ENCODE results near the gene USP17L11. TPM values are rescaled to one million over a fixed set of nuclear protein-coding genes. Genes with fewer than 3 reads are reported as not detected.
"Not testable (repeated sequence)": the region's sequence is repeated elsewhere in the genome, so short reads cannot be mapped to it uniquely, and the experiment has no call there.

The USP17L11 gene, protein sequence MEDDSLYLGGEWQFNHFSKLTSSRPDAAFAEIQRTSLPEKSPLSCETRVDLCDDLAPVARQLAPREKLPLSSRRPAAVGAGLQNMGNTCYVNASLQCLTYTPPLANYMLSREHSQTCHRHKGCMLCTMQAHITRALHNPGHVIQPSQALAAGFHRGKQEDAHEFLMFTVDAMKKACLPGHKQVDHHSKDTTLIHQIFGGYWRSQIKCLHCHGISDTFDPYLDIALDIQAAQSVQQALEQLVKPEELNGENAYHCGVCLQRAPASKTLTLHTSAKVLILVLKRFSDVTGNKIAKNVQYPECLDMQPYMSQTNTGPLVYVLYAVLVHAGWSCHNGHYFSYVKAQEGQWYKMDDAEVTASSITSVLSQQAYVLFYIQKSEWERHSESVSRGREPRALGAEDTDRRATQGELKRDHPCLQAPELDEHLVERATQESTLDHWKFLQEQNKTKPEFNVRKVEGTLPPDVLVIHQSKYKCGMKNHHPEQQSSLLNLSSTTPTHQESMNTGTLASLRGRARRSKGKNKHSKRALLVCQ
- total RNA-seq: not detected

DNA sequence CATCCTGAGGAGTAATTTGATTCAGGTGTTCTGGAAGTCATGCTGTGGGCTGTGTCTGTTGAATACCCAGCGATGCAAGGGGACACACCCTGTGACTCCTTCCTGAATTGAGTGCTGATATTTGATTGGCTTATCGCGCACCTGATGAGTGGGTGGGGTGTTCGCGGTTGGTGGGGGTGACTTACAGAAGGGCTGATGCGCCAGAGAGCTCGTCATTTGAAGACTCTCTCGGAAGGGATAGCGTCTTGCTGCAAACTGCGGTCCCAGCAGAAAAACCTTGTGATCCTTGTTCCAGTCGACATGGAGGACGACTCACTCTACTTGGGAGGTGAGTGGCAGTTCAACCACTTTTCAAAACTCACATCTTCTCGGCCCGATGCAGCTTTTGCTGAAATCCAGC is at the start of gene USP17L11:
Gene USP17L11 (plus strand): TSS at position 301 of the 400 bp plus-strand sequence. CDS start 0 bp downstream, at position 301.
- POLR2A ChIA-PET; H3K27me3 Mint-ChIP-seq; H3K27ac Mint-ChIP-seq; H3K9me3 Mint-ChIP-seq; ATAC-seq (ENCODE audit: low read depth); H3K4me3 Mint-ChIP-seq; H3K4me1 Mint-ChIP-seq; DNase-seq; H3K36me3 Mint-ChIP-seq: not testable (repeated sequence)

DNA sequence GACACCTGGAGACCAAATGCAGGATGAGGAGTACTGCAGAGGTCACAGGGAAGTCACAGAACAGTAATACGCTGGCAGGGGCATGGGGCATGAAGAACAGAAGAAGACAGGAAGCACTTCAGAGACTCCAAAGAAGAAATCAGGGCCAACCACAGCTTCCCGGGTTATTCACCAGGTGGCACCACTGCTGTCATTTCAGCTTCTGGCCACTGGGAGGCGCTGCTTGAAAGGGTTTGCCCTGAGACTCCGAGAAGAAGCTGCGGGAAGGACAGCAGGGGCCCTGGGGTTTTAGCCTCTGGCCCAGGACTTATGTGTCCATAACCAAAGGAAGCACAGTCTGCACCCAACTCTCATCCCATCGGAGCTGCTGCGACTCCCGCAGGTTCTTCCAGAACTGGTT is 49.2 kb upstream of the USP17L11 start:
- not testable (repeated sequence) for H3K4me1 Mint-ChIP-seq

GRCh38 chr4:9169791-9170459 is 45.3 kb upstream of the USP17L11 start, which contains the start of gene FAM90A26:
Gene FAM90A26, plus strand, starts transcription at chr4:9170409. Its CDS starts 2,764 bp downstream, at chr4:9173173.
- H3K27ac Mint-ChIP-seq; H3K9me3 Mint-ChIP-seq; DNase-seq; H3K4me1 Mint-ChIP-seq; H3K36me3 Mint-ChIP-seq; POLR2A ChIA-PET; ATAC-seq (ENCODE audit: low read depth); H3K27me3 Mint-ChIP-seq; H3K4me3 Mint-ChIP-seq: not testable (repeated sequence)

More for the DNA sequence above, 49.2 kb upstream of the USP17L11 start:
- H3K27ac Mint-ChIP-seq; H3K36me3 Mint-ChIP-seq; H3K9me3 Mint-ChIP-seq; ATAC-seq (ENCODE audit: low read depth); H3K27me3 Mint-ChIP-seq; POLR2A ChIA-PET; DNase-seq; H3K4me3 Mint-ChIP-seq: not testable (repeated sequence)

GRCh38 chr4:9210357-9210756 is 4.8 kb upstream of the USP17L11 start, which contains the start of gene USP17L10:
Gene USP17L10, plus strand, starts transcription at chr4:9210657. Its CDS starts 0 bp downstream, at chr4:9210657.
- not testable (repeated sequence) for ATAC-seq (ENCODE audit: low read depth); H3K36me3 Mint-ChIP-seq; H3K27me3 Mint-ChIP-seq

GRCh38 chr4:9214701-9215100 is 504 bp upstream of the USP17L11 start:
- DNase-seq; H3K36me3 Mint-ChIP-seq; ATAC-seq (ENCODE audit: low read depth); H3K27ac Mint-ChIP-seq; POLR2A ChIA-PET; H3K27me3 Mint-ChIP-seq; H3K9me3 Mint-ChIP-seq; H3K4me3 Mint-ChIP-seq; H3K4me1 Mint-ChIP-seq: not testable (repeated sequence)

More at GRCh38 chr4:9210357-9210756, 4.8 kb upstream of the USP17L11 start, which contains the start of gene USP17L10:
- H3K27ac Mint-ChIP-seq, DNase-seq, H3K4me3 Mint-ChIP-seq, H3K9me3 Mint-ChIP-seq, H3K4me1 Mint-ChIP-seq, POLR2A ChIA-PET: not testable (repeated sequence)

- POLR2A ChIA-PET; H3K4me1 Mint-ChIP-seq; H3K4me3 Mint-ChIP-seq; H3K27me3 Mint-ChIP-seq; H3K36me3 Mint-ChIP-seq; ATAC-seq (ENCODE audit: low read depth); H3K9me3 Mint-ChIP-seq; H3K27ac Mint-ChIP-seq; DNase-seq: not testable (repeated sequence)
Measured at GRCh38 chr4:9219852-9220251, 4.6 kb downstream of the USP17L11 start, which contains the start of gene USP17L12. Gene USP17L12, plus strand, starts transcription at chr4:9220152. Its CDS starts 0 bp downstream, at chr4:9220152.

- H3K4me1 Mint-ChIP-seq; H3K9me3 Mint-ChIP-seq; DNase-seq; H3K27ac Mint-ChIP-seq; H3K36me3 Mint-ChIP-seq; H3K27me3 Mint-ChIP-seq; POLR2A ChIA-PET; H3K4me3 Mint-ChIP-seq; ATAC-seq (ENCODE audit: low read depth): not testable (repeated sequence)
Measured at GRCh38 chr4:9224596-9224995, 9.4 kb downstream of the USP17L11 start, which contains the start of gene USP17L13. Gene USP17L13, plus strand, starts transcription at chr4:9224896. Its CDS starts 0 bp downstream, at chr4:9224896.

- H3K27me3 Mint-ChIP-seq; H3K36me3 Mint-ChIP-seq; H3K4me1 Mint-ChIP-seq; ATAC-seq (ENCODE audit: low read depth); H3K9me3 Mint-ChIP-seq; H3K27ac Mint-ChIP-seq; POLR2A ChIA-PET; DNase-seq; H3K4me3 Mint-ChIP-seq: not testable (repeated sequence)
Measured at GRCh38 chr4:9230249-9230648, 15.0 kb downstream of the USP17L11 start.

DNA sequence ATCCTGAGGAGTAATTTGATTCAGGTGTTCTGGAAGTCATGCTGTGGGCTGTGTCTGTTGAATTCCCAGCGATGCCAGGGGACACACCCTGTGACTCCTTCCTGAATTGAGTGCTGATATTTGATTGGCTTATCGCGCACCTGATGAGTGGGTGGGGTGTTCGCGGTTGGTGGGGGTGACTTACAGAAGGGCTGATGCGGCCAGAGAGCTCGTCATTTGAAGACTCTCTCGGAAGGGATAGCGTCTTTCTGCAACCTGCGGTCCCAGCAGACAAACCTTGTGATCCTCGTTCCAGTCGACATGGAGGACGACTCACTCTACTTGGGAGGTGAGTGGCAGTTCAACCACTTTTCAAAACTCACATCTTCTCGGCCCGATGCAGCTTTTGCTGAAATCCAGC is 18.9 kb downstream of the USP17L11 start, which contains the start of gene USP17L15:
Gene USP17L15 (plus strand): TSS at position 301 of the 400 bp plus-strand sequence. CDS start 0 bp downstream, at position 301.
- H3K4me1 Mint-ChIP-seq; H3K36me3 Mint-ChIP-seq; DNase-seq; H3K27ac Mint-ChIP-seq; ATAC-seq (ENCODE audit: low read depth); H3K9me3 Mint-ChIP-seq; H3K27me3 Mint-ChIP-seq; H3K4me3 Mint-ChIP-seq; POLR2A ChIA-PET: not testable (repeated sequence)

GRCh38 chr4:9238461-9238860 is 23.3 kb downstream of the USP17L11 start:
- H3K4me3 Mint-ChIP-seq; POLR2A ChIA-PET; H3K27me3 Mint-ChIP-seq; DNase-seq; H3K4me1 Mint-ChIP-seq; H3K36me3 Mint-ChIP-seq; H3K27ac Mint-ChIP-seq; H3K9me3 Mint-ChIP-seq; ATAC-seq (ENCODE audit: low read depth): not testable (repeated sequence)

GRCh38 chr4:9243579-9243978 is 28.4 kb downstream of the USP17L11 start, which contains the start of gene USP17L17:
Gene USP17L17, plus strand, starts transcription at chr4:9243879. Its CDS starts 0 bp downstream, at chr4:9243879.
- H3K4me1 Mint-ChIP-seq; H3K27me3 Mint-ChIP-seq; ATAC-seq (ENCODE audit: low read depth); H3K36me3 Mint-ChIP-seq; H3K4me3 Mint-ChIP-seq; POLR2A ChIA-PET; DNase-seq; H3K9me3 Mint-ChIP-seq; H3K27ac Mint-ChIP-seq: not testable (repeated sequence)

- ATAC-seq (ENCODE audit: low read depth); H3K27ac Mint-ChIP-seq; H3K36me3 Mint-ChIP-seq; POLR2A ChIA-PET; H3K4me3 Mint-ChIP-seq; H3K27me3 Mint-ChIP-seq; H3K9me3 Mint-ChIP-seq; H3K4me1 Mint-ChIP-seq; DNase-seq: not testable (repeated sequence)
Measured at GRCh38 chr4:9247953-9248680, 32.9 kb downstream of the USP17L11 start, which contains the start of gene USP17L18. Gene USP17L18, plus strand, starts transcription at chr4:9248630. Its CDS starts 0 bp downstream, at chr4:9248630.

DNA sequence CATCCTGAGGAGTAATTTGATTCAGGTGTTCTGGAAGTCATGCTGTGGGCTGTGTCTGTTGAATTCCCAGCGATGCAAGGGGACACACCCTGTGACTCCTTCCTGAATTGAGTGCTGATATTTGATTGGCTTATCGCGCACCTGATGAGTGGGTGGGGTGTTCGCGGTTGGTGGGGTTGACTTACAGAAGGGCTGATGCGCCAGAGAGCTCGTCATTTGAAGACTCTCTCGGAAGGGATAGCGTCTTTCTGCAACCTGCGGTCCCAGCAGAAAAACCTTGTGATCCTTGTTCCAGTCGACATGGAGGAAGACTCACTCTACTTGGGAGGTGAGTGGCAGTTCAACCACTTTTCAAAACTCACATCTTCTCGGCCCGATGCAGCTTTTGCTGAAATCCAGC is 37.9 kb downstream of the USP17L11 start, which contains the start of gene USP17L19:
Gene USP17L19 (plus strand): TSS at position 301 of the 400 bp plus-strand sequence. CDS start 0 bp downstream, at position 301.
- H3K4me1 Mint-ChIP-seq; H3K27ac Mint-ChIP-seq; H3K36me3 Mint-ChIP-seq; DNase-seq; POLR2A ChIA-PET; H3K9me3 Mint-ChIP-seq; ATAC-seq (ENCODE audit: low read depth); H3K27me3 Mint-ChIP-seq; H3K4me3 Mint-ChIP-seq: not testable (repeated sequence)
